Lower leg skin (tissue), 4 donors: ENCODE measurements around the gene IL23R. TPM values are rescaled to one million over a fixed set of nuclear protein-coding genes. Genes with fewer than 3 reads are reported as not detected.

Experiments used
- DNase-seq, 2 donors: peaks; one replicate each; pipeline ENCODE4 v3.0.0-alpha.2; 2019; ENCODE audit warnings: low spot score in 2 of 2
- H3K4me3 ChIP-seq: fragments of 200-600 bp; sonication (generic); 2 replicates; pipeline ENCODE4 v1.5.1; 2017; ENCODE audit warnings: mild to moderate bottlenecking, low read depth; ENCODE audit not compliant: poor library complexity, severe bottlenecking
- POLR2A ChIP-seq, 2 donors: fragments of 450-650 bp; IDR thresholded peaks; one replicate each; pipeline ENCODE4 v1.6.1; 2016 to 2017; ENCODE audit warnings: antibody characterized with exemption in 2 of 2, mild to moderate bottlenecking in 1 of 2, moderate library complexity in 1 of 2
- WGBS, 2 donors: methylation state at CpG; one replicate each; pipeline ENCODE4 v1.1.5; 2018; 5-methylcytosine and 5-hydroxymethylcytosine counted together
- intact Hi-C: fragments of 100-400 bp; cut with DNase I; formaldehyde crosslinking; loops from one replicate; pipeline ENCODE4 v1.15.0; 2023; ENCODE audit warnings: low total_unique reads
- total RNA-seq, 4 donors: library from RNA; depleted of rRNA; stranded (reverse); fragments of >200 nt; gene quantifications; one replicate each; pipeline ENCODE4 v1.1.0, GENCODE V29; 2016
- TF ChIP-seq, protein P1 (sequence below), 3 donors: fragments of 450-650 bp; IDR thresholded peaks; one replicate each; pipeline ENCODE4 v1.5.1; 2016; ENCODE audit warnings: antibody characterized with exemption in 3 of 3, mild to moderate bottlenecking in 3 of 3, moderate library complexity in 2 of 3

The IL23R gene
- total RNA-seq, 4 donors from 2014 or later, result not detected

GRCh38 chr1:67226688-67227087, 60.4 kb downstream of the IL23R start:
- no peak for DNase-seq
- WGBS, 2 donors, result 83 to 87% methylated on average over 3 of the region's 3 CpGs
- no peak overlapping the region for H3K4me3 ChIP-seq
- intact Hi-C loops, result no loop called here
- no peak for TF ChIP-seq POLR2A (IDR thresholded peaks at IDR 0.05)
- TF ChIP-seq, protein P1, sequence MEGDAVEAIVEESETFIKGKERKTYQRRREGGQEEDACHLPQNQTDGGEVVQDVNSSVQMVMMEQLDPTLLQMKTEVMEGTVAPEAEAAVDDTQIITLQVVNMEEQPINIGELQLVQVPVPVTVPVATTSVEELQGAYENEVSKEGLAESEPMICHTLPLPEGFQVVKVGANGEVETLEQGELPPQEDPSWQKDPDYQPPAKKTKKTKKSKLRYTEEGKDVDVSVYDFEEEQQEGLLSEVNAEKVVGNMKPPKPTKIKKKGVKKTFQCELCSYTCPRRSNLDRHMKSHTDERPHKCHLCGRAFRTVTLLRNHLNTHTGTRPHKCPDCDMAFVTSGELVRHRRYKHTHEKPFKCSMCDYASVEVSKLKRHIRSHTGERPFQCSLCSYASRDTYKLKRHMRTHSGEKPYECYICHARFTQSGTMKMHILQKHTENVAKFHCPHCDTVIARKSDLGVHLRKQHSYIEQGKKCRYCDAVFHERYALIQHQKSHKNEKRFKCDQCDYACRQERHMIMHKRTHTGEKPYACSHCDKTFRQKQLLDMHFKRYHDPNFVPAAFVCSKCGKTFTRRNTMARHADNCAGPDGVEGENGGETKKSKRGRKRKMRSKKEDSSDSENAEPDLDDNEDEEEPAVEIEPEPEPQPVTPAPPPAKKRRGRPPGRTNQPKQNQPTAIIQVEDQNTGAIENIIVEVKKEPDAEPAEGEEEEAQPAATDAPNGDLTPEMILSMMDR (IDR thresholded peaks at IDR 0.05), result no peak

GRCh38 chr1:67227196-67227595, 60.9 kb downstream of the IL23R start:
- intact Hi-C loops, result no loop called here
- TF ChIP-seq, protein P1 (IDR thresholded peaks at IDR 0.05), result no peak
- no peak for TF ChIP-seq POLR2A (IDR thresholded peaks at IDR 0.05)
- no peak overlapping the region for H3K4me3 ChIP-seq
- DNase-seq, result no peak
- 46 to 53% methylated on average over 1 of the region's 1 CpG for WGBS, 2 donors

- TF ChIP-seq, protein P1 (IDR thresholded peaks at IDR 0.05), result no peak
- no peak for TF ChIP-seq POLR2A (IDR thresholded peaks at IDR 0.05)
- intact Hi-C loops, result no loop called here
- no peak for DNase-seq
- no peak overlapping the region for H3K4me3 ChIP-seq
These were observed 62.5 kb downstream of the IL23R start for GRCh38 chr1:67228791-67229190.

DNA sequence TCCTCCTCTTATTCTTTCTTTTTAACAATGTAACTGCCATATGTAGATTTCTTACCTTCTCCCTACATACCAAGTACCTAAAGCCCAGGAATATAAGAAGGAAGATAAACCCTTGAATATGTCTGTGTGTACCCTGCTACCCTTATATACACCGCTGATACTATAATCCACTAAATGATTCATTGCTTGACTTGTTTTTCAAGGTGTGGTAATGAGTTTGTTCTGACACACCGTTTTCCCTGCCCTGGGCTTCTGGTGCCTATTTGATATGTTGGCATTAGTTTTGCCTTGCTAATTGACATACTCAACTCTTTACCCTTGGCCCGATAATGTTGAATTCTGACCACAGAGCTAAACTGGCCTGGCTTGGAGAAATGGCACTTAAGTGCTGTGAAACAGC, 64.3 kb downstream of the IL23R start:
- DNase-seq, result no peak
- H3K4me3 ChIP-seq, result no peak overlapping the region
- TF ChIP-seq, protein P1 (IDR thresholded peaks at IDR 0.05), result no peak
- no peak for TF ChIP-seq POLR2A (IDR thresholded peaks at IDR 0.05)
- intact Hi-C loops, result loop anchor here (5.0 kb wide), 1 partner anchor 272 kb away; no protein-coding TSS in a partner anchor
- 47 to 51% methylated on average over 3 of the region's 3 CpGs for WGBS, 2 donors

GRCh38 chr1:67236277-67236676, 70.0 kb downstream of the IL23R start:
- H3K4me3 ChIP-seq, result no peak overlapping the region
- intact Hi-C loops, result no loop called here
- no peak for DNase-seq
- TF ChIP-seq POLR2A (IDR thresholded peaks at IDR 0.05), result no peak
- TF ChIP-seq, protein P1 (IDR thresholded peaks at IDR 0.05), result no peak
- 44 to 45% methylated on average over 3 of the region's 3 CpGs for WGBS, 2 donors

GRCh38 chr1:67239738-67240137, 73.5 kb downstream of the IL23R start:
- WGBS, 2 donors, result 43 to 71% methylated on average over 2 of the region's 2 CpGs
- no peak for DNase-seq
- TF ChIP-seq, protein P1 (IDR thresholded peaks at IDR 0.05), result no peak
- no peak for TF ChIP-seq POLR2A (IDR thresholded peaks at IDR 0.05)
- H3K4me3 ChIP-seq, result no peak overlapping the region
- intact Hi-C loops, result no loop called here
